Immature natural killer cell (primary cell): ENCODE results near the gene GYS2. TPM values are rescaled to one million over a fixed set of nuclear protein-coding genes. Genes with fewer than 3 reads are reported as not detected.
"Not testable (repeated sequence)": the region's sequence is repeated elsewhere in the genome, so short reads cannot be mapped to it uniquely, and the experiment has no call there.

ENCODE experiments used
- DNase-seq, 3 donors: peaks; one replicate each; pipeline ENCODE4 v3.0.0; 2022; ENCODE audit warnings: mixed read lengths in 1 of 3
- H3K27ac Mint-ChIP-seq, 6 donors: one replicate each; pipeline ENCODE4 v1.8.0; 2020; ENCODE audit warnings: mixed read lengths in 6 of 6, mild to moderate bottlenecking in 5 of 6, inconsistent platforms in 4 of 6, moderate library complexity in 3 of 6
- H3K27me3 Mint-ChIP-seq, 3 donors: one replicate each; pipeline ENCODE4 v1.8.0; 2020 to 2021; ENCODE audit warnings: low read depth in 3 of 3, mild to moderate bottlenecking in 3 of 3, mixed read lengths in 3 of 3, moderate library complexity in 3 of 3, inconsistent platforms in 1 of 3
- H3K36me3 Mint-ChIP-seq, 3 donors: one replicate each; pipeline ENCODE4 v1.8.0; 2020; ENCODE audit warnings: mixed read lengths in 3 of 3, inconsistent platforms in 2 of 3, mild to moderate bottlenecking in 2 of 3
- H3K4me1 Mint-ChIP-seq, 2 donors: one replicate each; pipeline ENCODE4 v1.8.0; 2020; ENCODE audit warnings: inconsistent platforms in 2 of 2, mild to moderate bottlenecking in 2 of 2, mixed read lengths in 2 of 2, moderate library complexity in 1 of 2
- H3K4me3 Mint-ChIP-seq, 5 donors: one replicate each; pipeline ENCODE4 v1.8.0; 2020; ENCODE audit warnings: mild to moderate bottlenecking in 5 of 5, mixed read lengths in 5 of 5, inconsistent platforms in 3 of 5, moderate library complexity in 3 of 5
- H3K9me3 Mint-ChIP-seq, 6 donors: one replicate each; pipeline ENCODE4 v1.8.0; 2020; ENCODE audit warnings: mild to moderate bottlenecking in 6 of 6, mixed read lengths in 6 of 6, inconsistent platforms in 4 of 6, moderate library complexity in 3 of 6
- polyA plus RNA-seq, 3 donors: library from polyadenylated mRNA; unstranded; fragments of 300-500 nt; fragmentation: Illumina TruSeq; gene quantifications; one replicate each; pipeline ENCODE4 v1.2.3, GENCODE V29; 2021

Gene GYS2
- polyA plus RNA-seq, 3 donors from 2014 or later: not detected

DNA sequence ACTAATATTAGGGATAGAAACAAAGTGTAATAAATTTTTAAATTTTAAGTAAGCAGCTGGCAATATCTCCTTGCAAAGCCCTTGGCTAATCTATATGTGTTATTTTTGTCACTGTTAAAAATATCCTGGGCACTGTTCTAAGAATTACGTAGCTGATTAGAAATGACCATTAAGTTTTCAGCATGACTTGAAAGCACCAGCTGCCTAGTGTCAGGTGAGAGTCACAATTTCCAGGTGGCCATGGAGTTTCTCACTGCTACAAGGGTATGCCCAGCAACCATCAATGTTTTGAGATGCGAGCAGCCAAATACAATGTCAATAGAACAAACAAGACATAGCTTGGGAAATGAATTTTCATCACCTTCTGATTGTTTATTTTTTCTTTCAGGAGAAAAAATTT is 23.3 kb upstream of the GYS2 start:
- Mint-ChIP-seq H3K27me3 (peaks cover 0 to 6% (median 4%) of the 10 kb centered on the region in 3 donors), H3K9me3 (peaks cover 0 to 4% (median 0%) of the 10 kb centered on the region in 6 donors), H3K4me1 (no peaks in the 10 kb centered on the region), H3K27ac (no peak overlapping the region), H3K36me3 (peaks cover 0 to 17% (median 9%) of the 10 kb centered on the region in 3 donors), H3K4me3 (no peak overlapping the region)
- no peak for DNase-seq

DNA sequence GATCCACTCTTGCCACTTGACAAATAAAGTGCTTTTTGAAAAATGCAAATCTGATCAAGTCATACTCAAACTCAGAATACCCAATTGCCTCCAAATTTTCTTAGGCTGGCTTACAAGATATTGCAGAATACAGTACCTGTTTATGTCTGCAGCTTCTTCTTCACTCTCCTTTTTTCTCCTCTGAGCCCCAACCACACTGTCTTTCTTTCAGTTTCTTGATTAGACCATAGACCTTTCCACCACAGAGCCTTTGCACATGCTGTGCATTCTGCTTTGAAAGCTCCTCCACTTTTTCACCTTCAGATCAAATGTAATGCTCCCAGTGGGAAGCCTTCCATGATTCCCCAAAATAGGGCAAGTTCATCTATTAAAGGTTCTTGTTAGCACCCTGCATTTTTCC is 13.9 kb upstream of the GYS2 start:
- H3K4me3 Mint-ChIP-seq: no peak overlapping the region
- H3K4me1 Mint-ChIP-seq: peaks cover 7 to 8% of the 10 kb centered on the region in 2 donors
- no peak for DNase-seq
- H3K9me3 Mint-ChIP-seq: peaks cover 0 to 2% (median 0%) of the 10 kb centered on the region in 6 donors
- H3K36me3 Mint-ChIP-seq: no peaks in the 10 kb centered on the region
- peaks cover 0 to 5% (median 1%) of the 10 kb centered on the region in 3 donors for H3K27me3 Mint-ChIP-seq
- no peak overlapping the region for H3K27ac Mint-ChIP-seq

DNA sequence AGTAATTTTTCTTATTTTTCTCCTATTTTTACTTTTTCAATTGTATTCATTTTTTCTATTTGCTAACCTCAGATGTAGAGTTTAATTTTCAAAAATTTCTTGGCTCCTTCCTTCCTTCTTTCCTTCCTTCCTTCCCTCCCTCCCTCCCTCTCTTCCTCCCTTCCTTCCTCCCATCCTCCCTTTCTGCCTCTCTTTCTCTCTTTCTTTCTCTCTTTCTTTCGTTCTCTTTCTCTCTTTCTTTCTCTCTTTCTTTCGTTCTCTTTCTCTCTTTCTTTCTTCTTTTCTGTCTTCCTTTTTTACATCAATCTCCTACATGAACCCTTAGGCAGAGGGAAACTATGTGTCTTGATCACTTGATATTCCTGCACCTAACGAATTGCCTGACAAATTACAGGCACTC is 12.4 kb upstream of the GYS2 start:
- Mint-ChIP-seq H3K27me3 (peaks cover 0 to 5% (median 1%) of the 10 kb centered on the region in 3 donors), H3K4me3 (no peak overlapping the region), H3K27ac (no peak overlapping the region), H3K4me1 (peaks cover 7 to 8% of the 10 kb centered on the region in 2 donors), H3K9me3 (no peaks in the 10 kb centered on the region), H3K36me3 (no peaks in the 10 kb centered on the region)
- no peak for DNase-seq

DNA sequence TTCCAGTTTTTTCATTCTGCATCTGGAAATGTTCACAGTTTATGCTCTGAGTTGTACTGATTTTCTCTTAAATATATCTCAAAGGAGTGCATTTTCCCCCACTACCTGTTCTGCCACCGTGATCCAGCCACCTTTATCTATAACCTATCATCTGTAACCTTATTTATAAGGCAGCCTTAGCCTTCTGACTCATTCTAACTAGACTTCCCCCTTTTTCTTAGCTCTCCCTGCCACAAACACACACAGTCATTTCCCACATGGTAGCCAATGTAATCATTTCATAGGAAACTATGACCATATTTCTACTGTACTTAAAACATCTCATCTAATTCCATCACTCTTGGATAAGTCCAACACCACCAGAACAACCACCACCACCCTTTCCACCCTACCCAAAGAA is 10.8 kb upstream of the GYS2 start:
- Mint-ChIP-seq H3K27ac (no peak overlapping the region), H3K27me3 (peaks cover 1 to 5% (median 1%) of the 10 kb centered on the region in 3 donors), H3K4me1 (peaks cover 7 to 8% of the 10 kb centered on the region in 2 donors), H3K4me3 (no peak overlapping the region), H3K9me3 (no peaks in the 10 kb centered on the region), H3K36me3 (no peaks in the 10 kb centered on the region)
- no peak for DNase-seq

DNA sequence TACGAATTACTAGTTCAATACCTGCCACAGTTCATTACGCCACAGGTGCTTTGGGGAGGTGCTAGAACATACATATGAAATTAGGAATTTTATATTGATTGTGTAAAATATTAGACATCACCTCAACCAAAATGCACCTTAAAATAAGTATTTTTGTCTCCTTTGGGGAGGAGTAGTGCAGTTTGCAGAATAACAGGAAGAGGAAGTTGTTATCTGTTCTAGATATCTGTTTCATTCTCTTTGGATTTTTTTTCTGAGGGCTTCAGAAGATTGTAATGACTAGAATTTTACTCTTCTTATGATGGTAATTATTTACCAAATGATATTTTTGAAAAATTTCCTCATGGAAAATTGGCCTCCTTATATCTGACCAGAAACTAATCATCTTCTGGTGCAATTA is 9.9 kb upstream of the GYS2 start:
- no peaks in the 10 kb centered on the region for H3K9me3 Mint-ChIP-seq
- DNase-seq: no peak
- H3K4me3 Mint-ChIP-seq: no peak overlapping the region
- peaks cover 1 to 3% (median 1%) of the 10 kb centered on the region in 3 donors for H3K27me3 Mint-ChIP-seq
- no peak overlapping the region for H3K27ac Mint-ChIP-seq
- no peaks in the 10 kb centered on the region for H3K36me3 Mint-ChIP-seq
- H3K4me1 Mint-ChIP-seq: peaks cover 7 to 8% of the 10 kb centered on the region in 2 donors

DNA sequence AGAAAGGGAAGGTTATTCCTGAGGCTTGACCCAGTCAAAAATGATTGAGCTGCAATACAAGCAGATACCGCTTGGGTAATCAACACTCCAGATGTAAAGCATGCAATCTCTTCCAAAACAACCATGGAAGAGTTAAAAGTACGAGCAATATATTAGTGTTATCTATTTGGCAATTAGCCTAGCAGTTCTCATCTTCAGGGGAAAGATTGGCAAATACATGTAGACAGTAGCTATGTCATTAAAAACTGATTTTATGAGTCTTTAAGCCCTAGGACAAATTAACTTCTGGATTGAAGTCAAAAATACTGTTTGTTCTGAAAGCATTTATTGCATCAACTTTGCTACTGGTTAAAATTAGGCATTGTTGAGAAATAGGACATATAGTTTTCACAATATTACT is 9.3 kb upstream of the GYS2 start:
- H3K4me1 Mint-ChIP-seq: peaks cover 7 to 8% of the 10 kb centered on the region in 2 donors
- H3K27me3 Mint-ChIP-seq: peaks cover 0 to 3% (median 1%) of the 10 kb centered on the region in 3 donors
- no peak overlapping the region for H3K4me3 Mint-ChIP-seq
- no peaks in the 10 kb centered on the region for H3K9me3 Mint-ChIP-seq
- DNase-seq: no peak
- no peaks in the 10 kb centered on the region for H3K36me3 Mint-ChIP-seq
- no peak overlapping the region for H3K27ac Mint-ChIP-seq

DNA sequence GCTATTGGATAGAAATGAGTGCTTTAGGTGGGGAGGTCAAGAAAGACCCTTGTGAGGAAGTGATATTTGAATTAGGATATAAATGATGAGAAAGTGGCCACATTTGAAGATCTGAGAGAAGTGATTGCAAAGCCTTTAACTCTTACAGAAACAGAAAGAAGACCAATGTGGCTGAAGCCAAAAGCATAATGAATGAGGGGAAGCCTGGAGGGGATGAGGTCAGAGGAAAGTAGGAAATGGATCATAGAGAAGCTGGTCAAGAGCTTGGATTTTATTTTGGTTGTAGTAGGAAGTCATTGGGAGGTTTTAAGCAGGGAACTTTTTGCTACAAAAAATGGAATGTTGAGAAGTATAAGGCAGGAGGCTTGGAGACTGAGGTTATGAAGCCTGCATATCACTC is 3.5 kb upstream of the GYS2 start:
- no peaks in the 10 kb centered on the region for H3K36me3 Mint-ChIP-seq
- H3K4me1 Mint-ChIP-seq: no peaks in the 10 kb centered on the region
- H3K9me3 Mint-ChIP-seq: no peaks in the 10 kb centered on the region
- H3K4me3 Mint-ChIP-seq: no peak overlapping the region
- no peak overlapping the region for H3K27ac Mint-ChIP-seq
- DNase-seq: no peak
- H3K27me3 Mint-ChIP-seq: peaks cover 0 to 1% (median 0%) of the 10 kb centered on the region in 3 donors

DNA sequence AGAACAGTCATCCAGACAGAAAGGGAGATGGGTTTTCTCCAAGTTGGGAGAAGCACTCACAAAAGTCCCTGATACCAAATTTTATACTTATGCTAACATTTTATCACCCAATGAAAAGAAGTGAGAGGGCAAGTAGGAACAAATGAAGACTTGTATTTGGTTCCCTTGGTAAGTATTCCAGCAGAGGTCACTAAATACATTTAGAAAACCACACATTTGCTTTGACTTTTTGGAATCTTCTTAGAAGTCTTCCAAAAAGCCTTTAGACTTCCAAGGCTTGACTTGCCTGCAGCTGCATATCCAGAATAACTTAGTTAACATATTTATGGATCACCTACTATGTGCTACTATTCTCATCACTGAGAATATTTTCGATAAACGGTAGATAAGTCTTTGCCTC is 3.1 kb upstream of the GYS2 start:
- Mint-ChIP-seq H3K27ac (no peak overlapping the region), H3K9me3 (no peaks in the 10 kb centered on the region)
- DNase-seq: no peak

DNA sequence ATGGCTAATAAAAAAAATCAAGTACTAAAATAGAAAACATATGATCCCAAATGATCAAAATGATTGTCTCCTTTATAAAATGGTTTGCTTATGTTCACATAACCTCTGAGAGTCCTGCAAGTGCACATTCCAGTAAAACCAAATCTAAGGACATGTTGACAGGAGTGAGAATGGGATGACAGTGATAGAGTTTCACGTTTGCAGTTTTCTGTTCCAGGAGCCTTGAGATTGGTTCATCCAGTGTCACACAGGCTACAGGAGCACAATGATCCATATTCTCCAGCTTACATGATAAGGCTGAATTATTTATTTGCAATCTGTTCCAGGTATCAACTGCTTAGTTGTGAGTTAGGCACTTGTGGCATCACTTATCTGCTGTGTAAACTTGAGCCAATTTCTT is 1.5 kb upstream of the GYS2 start:
- Mint-ChIP-seq H3K27ac (no peak overlapping the region), H3K4me3 (no peak overlapping the region), H3K27me3 (peaks cover 0 to 7% (median 0%) of the 10 kb centered on the region in 3 donors), H3K9me3 (no peaks in the 10 kb centered on the region), H3K4me1 (no peaks in the 10 kb centered on the region), H3K36me3 (no peaks in the 10 kb centered on the region)
- DNase-seq: no peak

More for the DNA sequence above, 3.1 kb upstream of the GYS2 start:
- H3K27me3 Mint-ChIP-seq: peaks cover 0 to 2% (median 0%) of the 10 kb centered on the region in 3 donors
- H3K4me1 Mint-ChIP-seq: no peaks in the 10 kb centered on the region
- H3K4me3 Mint-ChIP-seq: no peak overlapping the region
- H3K36me3 Mint-ChIP-seq: no peaks in the 10 kb centered on the region

DNA sequence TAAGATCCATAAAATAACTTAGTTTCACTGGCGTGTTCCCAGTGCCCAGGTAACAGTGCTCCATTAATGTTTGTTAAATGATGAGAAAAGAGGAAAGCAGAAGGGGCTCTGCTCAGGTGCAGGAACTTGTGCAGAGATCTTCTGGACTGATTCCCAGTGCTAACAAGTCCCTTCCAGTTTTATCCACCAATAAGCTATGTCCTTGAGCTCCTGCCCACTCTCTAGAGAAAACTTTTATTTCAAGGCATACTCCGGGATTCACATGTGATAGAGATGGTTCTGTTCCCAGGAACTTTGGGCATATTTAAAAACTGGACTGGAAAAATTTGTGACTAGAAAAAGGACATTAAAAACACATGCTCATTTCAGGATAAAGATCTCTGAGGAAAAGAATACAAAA is 1.9 kb downstream of the GYS2 start:
- H3K9me3 Mint-ChIP-seq: no peaks in the 10 kb centered on the region
- H3K4me3 Mint-ChIP-seq: no peak overlapping the region
- no peak for DNase-seq

DNA sequence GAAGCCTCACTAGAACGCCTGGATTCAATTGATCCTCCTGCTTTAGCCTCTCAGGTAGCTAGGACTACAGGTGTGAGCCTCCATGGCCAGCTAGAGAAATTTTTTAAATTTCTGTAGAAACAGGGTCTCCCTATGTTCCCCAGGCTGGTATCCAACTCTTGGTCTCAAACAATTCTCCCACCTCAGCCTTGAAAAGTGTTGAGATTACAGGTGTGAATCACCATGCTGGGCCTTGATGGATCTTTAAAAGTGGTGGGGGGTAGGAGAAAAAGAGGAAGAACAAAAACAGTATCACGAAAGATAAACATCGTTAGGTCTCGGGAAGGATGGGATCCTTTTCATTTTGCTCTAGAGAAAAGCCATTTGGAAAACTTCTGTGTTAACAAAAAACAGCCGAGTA is 4.5 kb downstream of the GYS2 start:
- no peak overlapping the region for H3K4me3 Mint-ChIP-seq

More for the DNA sequence above, 1.9 kb downstream of the GYS2 start:
- Mint-ChIP-seq H3K27me3 (peaks cover 0 to 6% (median 0%) of the 10 kb centered on the region in 3 donors), H3K36me3 (no peaks in the 10 kb centered on the region), H3K27ac (no peak overlapping the region), H3K4me1 (no peaks in the 10 kb centered on the region)

DNA sequence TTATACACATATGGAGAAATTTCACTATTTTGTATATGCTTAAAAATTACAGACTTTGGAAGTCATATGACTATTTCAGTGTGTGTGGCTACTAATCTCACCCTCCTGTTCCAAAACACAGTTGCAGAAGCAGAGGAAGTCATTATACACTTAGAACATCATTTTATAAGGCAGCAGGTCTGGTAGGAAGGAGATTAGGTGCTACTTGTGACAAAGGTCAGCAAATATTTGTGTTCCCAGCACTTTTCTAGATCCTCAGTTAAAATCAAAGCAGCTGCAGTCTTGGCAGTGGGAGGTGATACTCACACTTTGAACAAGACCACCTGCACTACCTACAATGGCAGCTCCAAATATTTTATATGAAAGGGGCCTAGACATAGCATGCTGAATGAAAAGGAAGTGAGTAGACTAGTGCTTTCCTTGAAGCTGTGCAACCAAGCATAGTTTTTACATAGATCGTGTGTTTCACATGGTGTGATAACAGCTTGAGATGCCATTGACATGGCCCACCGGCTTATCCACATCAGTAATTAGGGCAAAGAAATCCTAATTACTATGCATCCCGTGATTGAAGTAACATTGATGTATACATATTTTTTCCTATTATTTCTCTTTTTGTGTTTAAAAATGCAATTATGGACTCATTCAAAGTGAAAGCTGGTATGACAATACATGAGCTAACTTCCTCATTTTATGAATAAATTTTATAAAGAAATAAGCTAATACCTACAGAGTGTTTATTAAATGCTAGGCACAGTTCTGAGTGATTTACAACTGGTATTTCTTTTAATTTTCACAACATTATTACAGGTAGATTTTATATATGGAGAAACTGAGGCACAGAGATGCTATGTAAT is 5.3 kb downstream of the GYS2 start:
- Mint-ChIP-seq H3K4me1 (no peaks in the 10 kb centered on the region), H3K36me3 (no peaks in the 10 kb centered on the region), H3K9me3 (no peaks in the 10 kb centered on the region), H3K27me3 (peaks cover 0 to 7% (median 0%) of the 10 kb centered on the region in 3 donors), H3K27ac (no peak overlapping the region), H3K4me3 (no peak overlapping the region)
- DNase-seq: no peak

More for the DNA sequence above, 4.5 kb downstream of the GYS2 start:
- no peaks in the 10 kb centered on the region for H3K9me3 Mint-ChIP-seq
- no peaks in the 10 kb centered on the region for H3K4me1 Mint-ChIP-seq
- no peaks in the 10 kb centered on the region for H3K36me3 Mint-ChIP-seq
- H3K27ac Mint-ChIP-seq: no peak overlapping the region
- H3K27me3 Mint-ChIP-seq: peaks cover 0 to 7% (median 0%) of the 10 kb centered on the region in 3 donors
- no peak for DNase-seq

DNA sequence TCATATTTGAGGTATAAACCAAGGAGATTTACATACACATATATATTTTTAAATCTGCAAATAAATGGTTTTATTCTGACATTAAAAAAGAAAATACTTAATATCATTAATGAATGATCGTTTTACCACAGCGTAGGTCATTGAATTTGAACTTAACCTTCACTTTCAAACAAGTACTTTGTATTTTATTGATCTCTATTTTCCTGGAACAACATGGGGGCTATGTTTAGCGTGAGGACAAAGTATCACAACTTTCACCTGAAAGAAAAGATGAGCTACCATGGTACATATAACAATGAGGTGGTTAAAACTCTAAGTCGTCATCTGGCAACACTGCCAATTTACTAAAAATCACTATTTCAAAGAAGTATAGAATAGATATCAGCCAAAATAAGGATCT is 6.0 kb downstream of the GYS2 start:
- no peak for DNase-seq
- H3K4me3 Mint-ChIP-seq: no peak overlapping the region
- no peaks in the 10 kb centered on the region for H3K36me3 Mint-ChIP-seq
- peaks cover 0 to 7% (median 0%) of the 10 kb centered on the region in 3 donors for H3K27me3 Mint-ChIP-seq
- H3K4me1 Mint-ChIP-seq: no peaks in the 10 kb centered on the region
- H3K27ac Mint-ChIP-seq: no peak overlapping the region
- no peaks in the 10 kb centered on the region for H3K9me3 Mint-ChIP-seq

DNA sequence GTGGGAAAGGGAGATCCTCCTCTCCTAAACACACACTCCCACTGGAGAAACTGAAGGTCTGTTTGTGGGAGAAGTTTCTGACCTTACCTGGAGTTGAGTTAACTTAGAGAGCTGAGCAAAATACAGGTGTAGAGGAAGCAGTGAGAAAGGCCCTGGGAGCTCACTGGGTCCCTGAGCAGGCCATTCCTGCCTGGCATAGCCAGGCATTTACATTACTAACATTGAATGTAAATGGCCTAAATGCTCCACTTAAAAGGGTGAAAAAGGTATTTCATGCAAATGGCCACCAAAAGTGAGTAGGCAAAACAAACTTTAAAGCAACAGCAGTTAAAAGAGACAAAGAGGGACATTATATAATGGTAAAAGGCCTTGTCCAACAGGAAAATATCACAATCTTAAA is 9.3 kb downstream of the GYS2 start:
- H3K4me3 Mint-ChIP-seq, H3K4me1 Mint-ChIP-seq, H3K27ac Mint-ChIP-seq, DNase-seq: not testable (repeated sequence)
- H3K36me3 Mint-ChIP-seq: peaks cover 0 to 13% (median 4%) of the 10 kb centered on the region in 3 donors
- H3K27me3 Mint-ChIP-seq: peaks cover 0 to 12% (median 2%) of the 10 kb centered on the region in 3 donors
- H3K9me3 Mint-ChIP-seq: peaks cover 4 to 23% (median 11%) of the 10 kb centered on the region in 6 donors
